GM12801 (cell line): ENCODE results near the gene HOXA3.

Source experiments
- TF ChIP-seq, protein P1 (sequence below): IDR thresholded peaks from one replicate; pipeline ENCODE4 v1.5.1; 2011; ENCODE audit warnings: control low read depth; ENCODE audit not compliant: insufficient read length; ENCODE audit errors: extremely low read depth

The HOXA3 gene

DNA sequence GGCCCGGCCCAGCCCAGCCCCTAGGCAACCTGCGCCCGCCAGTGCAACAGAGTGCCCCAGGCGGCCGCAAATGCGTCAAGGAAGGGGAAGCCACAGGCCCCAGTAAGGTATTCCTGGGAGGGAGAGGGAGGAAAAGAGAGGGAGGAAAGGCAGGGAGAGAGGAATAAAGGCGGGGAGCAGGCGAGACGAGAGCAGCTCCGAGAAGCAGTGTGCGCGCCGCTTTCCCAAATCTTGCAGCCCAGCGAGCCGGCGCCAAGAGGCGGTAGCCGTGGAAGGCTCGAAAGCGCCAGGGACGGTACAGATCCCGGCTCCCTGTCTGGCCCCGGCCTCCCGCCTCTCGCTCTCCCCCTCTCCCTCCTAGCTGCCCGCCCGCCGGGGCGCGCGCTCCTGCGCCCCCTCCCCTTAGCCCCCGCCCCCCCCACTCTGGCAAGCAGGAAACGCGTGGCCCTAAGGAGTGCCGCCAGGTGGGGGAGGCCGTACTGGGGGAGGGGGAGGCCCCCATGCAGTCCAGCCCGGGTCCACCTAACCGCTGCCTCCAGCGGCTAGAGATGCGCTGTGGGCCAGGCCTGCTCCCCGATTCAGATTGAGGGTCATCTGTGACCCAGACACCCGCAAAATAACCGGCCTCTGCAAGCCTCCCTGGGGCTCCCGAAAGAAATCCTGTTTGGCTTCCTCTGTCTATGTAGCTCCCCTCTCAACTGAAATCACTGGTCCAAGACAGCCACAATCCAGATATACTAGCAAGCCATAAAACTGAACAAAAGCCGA lies 17.5 kb upstream of the HOXA3 start:
- TF ChIP-seq, protein P1, sequence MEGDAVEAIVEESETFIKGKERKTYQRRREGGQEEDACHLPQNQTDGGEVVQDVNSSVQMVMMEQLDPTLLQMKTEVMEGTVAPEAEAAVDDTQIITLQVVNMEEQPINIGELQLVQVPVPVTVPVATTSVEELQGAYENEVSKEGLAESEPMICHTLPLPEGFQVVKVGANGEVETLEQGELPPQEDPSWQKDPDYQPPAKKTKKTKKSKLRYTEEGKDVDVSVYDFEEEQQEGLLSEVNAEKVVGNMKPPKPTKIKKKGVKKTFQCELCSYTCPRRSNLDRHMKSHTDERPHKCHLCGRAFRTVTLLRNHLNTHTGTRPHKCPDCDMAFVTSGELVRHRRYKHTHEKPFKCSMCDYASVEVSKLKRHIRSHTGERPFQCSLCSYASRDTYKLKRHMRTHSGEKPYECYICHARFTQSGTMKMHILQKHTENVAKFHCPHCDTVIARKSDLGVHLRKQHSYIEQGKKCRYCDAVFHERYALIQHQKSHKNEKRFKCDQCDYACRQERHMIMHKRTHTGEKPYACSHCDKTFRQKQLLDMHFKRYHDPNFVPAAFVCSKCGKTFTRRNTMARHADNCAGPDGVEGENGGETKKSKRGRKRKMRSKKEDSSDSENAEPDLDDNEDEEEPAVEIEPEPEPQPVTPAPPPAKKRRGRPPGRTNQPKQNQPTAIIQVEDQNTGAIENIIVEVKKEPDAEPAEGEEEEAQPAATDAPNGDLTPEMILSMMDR: no peak

DNA sequence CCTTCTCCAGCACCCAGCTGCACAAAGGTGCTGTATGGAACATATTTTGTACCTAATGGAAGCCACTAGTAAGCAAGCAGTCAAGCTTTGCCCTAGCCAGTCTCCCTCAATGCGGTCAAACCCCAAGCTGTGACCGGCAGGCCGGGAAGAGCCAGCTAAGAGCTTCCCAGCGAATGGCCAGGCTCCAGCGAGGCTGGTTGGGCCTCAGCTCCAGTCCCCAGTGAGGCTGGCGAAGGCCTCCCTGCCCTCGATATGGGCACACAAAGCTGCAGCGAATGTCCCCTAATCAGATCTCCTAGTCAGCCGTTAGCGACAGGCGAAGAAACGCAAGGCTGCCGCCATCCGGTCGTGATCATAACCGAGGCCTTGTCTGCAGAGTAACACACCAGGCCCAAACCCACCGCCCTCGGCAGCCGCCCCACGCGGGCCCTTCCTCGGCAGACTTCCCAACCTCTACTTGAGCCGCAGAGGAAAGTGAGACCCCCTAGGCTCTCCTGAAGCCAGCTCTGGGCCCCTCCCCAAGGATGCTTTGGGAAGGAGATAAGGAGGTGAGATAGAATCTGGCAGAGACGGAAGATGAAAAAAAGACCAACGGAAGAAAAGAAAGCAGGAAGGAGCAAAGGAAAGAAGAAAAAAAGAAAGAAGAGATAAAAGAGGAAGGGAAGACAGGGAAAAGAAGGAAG lies 16.0 kb upstream of the HOXA3 start:
- TF ChIP-seq, protein P1: no peak

DNA sequence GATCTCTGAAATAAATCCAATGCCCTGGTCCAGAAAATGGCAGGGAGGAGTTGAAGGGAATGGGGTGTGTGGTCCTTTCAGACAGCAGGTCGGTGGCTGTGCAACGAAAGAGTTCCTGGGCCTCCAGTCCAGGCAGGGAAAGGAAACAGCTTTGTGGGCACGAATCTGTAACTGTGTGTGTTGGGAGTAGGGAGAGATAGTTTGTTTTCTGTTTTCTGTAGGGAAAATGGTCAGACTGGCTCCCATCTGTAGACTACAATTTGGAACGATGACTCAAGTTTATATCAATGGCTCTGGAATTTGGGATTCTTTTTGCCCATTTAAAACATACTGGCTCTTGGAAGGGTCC lies 15.5 kb upstream of the HOXA3 start:
- TF ChIP-seq, protein P1: no peak

DNA sequence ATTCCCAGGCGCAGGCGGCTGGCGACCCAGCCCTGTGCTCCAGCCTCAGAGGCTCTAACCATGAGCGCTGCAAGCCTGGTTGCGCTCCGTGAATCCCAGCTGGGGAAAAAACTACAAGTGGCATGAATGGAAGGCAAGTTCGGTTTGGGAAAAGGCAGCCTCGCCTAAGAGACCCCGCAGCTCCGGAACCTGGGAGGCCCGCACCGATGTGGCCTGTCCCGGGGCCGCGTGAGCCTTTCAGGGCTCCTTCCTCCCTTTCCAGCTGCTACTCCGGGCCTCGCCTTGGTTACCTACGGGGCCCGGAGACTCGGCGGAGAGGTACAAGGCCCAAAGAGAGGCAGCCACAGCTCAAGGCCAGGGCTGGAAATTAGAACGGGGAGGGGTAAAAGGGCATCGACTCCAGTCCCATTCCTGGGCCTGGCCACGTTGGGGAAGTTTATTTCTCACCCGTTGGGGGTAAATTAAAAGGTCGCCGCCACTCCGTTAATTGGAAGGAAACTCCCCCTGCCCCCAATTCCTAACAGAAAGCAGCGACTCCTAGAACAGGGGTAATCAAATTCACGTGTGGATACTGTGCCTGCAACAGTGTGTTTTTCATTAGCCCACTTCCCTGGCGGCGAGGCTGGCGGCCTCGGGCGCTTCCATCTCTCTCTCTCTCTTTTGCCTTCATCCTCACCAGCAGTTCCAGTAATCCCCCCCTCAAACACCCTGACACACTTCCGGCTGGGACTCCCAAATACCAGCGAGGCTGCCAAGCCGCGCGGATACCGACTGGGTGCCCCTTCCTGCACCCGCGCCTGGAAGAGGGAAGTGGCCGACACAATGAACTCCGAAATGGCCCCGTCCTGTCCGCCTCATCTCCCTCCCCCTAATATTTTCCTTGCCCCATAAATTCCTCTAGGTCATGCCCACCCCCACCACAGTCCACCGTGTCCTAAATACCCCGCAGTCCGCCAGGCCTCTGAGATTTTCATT lies 14.4 kb upstream of the HOXA3 start:
- TF ChIP-seq, protein P1: no peak

DNA sequence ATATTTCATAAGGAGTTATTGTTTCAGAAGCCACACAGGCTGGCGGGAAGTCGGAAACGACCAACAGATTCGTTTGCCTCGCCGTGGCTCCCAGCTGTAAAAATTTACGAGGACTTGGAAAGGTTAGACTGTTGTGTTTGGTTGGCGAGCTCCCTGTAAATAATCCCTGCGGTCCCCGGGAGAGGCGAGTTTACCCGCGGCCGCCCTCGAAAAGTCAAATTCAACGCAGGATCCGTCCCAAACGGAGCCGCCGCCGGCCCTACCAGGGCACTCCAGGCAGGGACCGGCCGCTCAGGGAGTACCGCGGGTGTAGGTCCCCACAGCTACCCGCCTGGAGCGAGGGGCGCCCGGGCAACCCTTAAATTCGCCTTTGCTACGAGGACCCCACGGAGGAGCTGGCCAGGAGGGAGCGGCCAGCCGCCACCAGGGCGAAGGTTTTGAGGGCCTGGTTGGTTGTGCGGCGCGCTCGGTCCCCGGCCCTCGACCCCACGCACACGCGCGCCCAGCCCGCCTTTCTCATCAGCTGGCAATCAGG lies 13.7 kb upstream of the HOXA3 start:
- TF ChIP-seq, protein P1: no peak

DNA sequence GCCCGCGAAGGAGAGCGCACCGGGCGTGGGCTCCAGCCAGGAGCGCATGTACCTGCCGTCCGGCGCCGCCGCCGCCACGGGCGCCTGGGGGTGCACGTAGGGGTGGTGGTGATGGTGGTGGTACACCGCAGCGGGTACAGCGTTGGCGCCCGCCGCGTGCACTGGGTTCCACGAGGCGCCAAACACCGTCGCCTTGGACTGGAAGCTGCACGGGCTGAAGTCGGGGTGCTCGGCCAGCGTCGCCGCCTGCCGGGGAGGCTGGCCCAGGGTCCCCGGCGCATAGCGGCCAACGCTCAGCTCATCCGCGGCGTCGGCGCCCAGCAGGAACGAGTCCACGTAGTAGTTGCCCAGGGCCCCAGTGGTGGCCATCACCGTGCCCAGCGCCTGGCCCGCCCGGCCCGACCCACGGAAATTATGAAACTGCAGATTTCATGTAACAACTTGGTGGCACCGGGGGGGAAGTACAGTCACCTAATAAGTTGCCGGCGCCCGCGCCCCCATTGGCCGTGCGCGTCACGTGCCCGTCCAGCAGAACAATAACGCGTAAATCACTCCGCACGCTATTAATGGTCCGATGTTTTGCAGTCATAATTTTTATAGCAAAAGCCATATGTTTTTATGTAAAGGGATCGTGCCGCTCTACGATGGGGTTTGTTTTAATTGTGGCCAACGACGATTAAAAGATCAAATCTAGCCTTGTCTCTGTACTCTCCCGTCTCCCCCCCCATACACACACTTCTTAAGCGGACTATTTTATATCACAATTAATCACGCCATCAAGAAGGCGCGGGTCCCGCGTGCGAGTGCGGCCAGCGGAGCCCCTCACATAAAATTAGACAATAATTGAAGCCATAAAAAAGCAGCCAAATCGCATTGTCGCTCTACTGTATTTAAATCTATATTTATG lies 13.0 kb upstream of the HOXA3 start, which contains the start of gene HOXA9:
Gene HOXA9 (minus strand): TSS at position 449 of the 907 bp plus-strand sequence. CDS start 80 bp downstream, at position 369.
- TF ChIP-seq, protein P1: no peak
